ENCODE data around the gene TNPO1.
"Not testable (repeated sequence)": the region's sequence is repeated elsewhere in the genome, so short reads cannot be mapped to it uniquely, and the experiment has no call there.

DNA sequence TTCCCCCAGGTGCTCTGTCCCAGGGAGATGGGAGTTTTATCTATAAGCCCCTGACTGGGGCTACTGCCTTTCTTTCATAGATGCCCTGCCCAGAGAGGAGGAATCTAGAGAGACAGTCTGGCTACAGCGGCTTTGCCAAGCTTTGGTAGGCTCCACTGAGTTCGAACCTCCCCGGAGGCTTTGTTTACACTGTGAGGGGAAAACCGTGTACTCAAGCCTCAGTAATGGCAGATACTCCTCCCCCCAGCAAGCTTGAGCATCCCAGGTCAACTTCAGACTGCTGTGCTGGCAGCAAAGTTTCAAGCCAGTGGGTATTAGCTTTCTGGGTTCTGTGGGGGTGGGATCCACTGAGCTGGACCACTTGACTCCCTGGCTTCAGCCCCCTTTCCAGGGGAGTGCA is 7.8 kb upstream of the TNPO1 start:
- TF ChIP-seq, protein P1, sequence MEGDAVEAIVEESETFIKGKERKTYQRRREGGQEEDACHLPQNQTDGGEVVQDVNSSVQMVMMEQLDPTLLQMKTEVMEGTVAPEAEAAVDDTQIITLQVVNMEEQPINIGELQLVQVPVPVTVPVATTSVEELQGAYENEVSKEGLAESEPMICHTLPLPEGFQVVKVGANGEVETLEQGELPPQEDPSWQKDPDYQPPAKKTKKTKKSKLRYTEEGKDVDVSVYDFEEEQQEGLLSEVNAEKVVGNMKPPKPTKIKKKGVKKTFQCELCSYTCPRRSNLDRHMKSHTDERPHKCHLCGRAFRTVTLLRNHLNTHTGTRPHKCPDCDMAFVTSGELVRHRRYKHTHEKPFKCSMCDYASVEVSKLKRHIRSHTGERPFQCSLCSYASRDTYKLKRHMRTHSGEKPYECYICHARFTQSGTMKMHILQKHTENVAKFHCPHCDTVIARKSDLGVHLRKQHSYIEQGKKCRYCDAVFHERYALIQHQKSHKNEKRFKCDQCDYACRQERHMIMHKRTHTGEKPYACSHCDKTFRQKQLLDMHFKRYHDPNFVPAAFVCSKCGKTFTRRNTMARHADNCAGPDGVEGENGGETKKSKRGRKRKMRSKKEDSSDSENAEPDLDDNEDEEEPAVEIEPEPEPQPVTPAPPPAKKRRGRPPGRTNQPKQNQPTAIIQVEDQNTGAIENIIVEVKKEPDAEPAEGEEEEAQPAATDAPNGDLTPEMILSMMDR (IDR thresholded peaks at IDR 0.05 in 2 of 3, conservative IDR thresholded peaks at IDR 0.05 in 1 of 3; ENCODE audit: control insufficient read depth in 2 of 3, extremely low read depth in 1 of 3, insufficient read depth in 1 of 3, low read depth in 3 of 3, low read length in 3 of 3), result not testable (repeated sequence)
- TF ChIP-seq EZH2 (IDR thresholded peaks at IDR 0.05; ENCODE audit: borderline replicate concordance, control insufficient read depth, low read depth, low read length); FOS (IDR thresholded peaks at IDR 0.05; ENCODE audit: borderline replicate concordance, extremely low read depth, insufficient read length); POLR2AphosphoS2 (IDR thresholded peaks at IDR 0.05; ENCODE audit: low read depth, low read length); EP300 (IDR thresholded peaks at IDR 0.05; ENCODE audit: borderline replicate concordance in 1 of 2, control insufficient read depth in 1 of 2, low read depth in 2 of 2, low read length in 2 of 2); CBX3 (IDR thresholded peaks at IDR 0.05; ENCODE audit: borderline replicate concordance, low read depth); GABPA (IDR thresholded peaks at IDR 0.05; ENCODE audit: low read depth); BHLHE40 (IDR thresholded peaks at IDR 0.05; ENCODE audit: borderline replicate concordance in 1 of 2, low read depth in 2 of 2, low read length in 1 of 2): not testable (repeated sequence)
- TF ChIP-seq, protein P2, sequence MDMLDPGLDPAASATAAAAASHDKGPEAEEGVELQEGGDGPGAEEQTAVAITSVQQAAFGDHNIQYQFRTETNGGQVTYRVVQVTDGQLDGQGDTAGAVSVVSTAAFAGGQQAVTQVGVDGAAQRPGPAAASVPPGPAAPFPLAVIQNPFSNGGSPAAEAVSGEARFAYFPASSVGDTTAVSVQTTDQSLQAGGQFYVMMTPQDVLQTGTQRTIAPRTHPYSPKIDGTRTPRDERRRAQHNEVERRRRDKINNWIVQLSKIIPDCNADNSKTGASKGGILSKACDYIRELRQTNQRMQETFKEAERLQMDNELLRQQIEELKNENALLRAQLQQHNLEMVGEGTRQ (IDR thresholded peaks at IDR 0.05; ENCODE audit: borderline replicate concordance, low read depth, low read length), result not testable (repeated sequence)

All from GM12878 (cell line).